GM13976 (cell line): ENCODE measurements around the gene DUOXA2.

Experiments used
- DNase-seq: peaks from one replicate; pipeline ENCODE4 v3.0.0; 2012; ENCODE audit warnings: low spot score
- CTCF ChIP-seq: IDR thresholded peaks from 2 replicates; pipeline ENCODE4 v1.5.1; 2012; ENCODE audit warnings: borderline replicate concordance, mild to moderate bottlenecking; ENCODE audit not compliant: insufficient read depth; ENCODE audit errors: extremely low read depth, missing control alignments, control extremely low read depth
- in situ Hi-C: fragments of 300-500 bp; cut with MboI; formaldehyde crosslinking; loops from one replicate; pipeline ENCODE4 v1.12.0; 2022; ENCODE audit warnings: low sequenced_read_pairs, mixed read lengths, inconsistent platforms; ENCODE audit not compliant: unreplicated experiment

Gene DUOXA2

DNA sequence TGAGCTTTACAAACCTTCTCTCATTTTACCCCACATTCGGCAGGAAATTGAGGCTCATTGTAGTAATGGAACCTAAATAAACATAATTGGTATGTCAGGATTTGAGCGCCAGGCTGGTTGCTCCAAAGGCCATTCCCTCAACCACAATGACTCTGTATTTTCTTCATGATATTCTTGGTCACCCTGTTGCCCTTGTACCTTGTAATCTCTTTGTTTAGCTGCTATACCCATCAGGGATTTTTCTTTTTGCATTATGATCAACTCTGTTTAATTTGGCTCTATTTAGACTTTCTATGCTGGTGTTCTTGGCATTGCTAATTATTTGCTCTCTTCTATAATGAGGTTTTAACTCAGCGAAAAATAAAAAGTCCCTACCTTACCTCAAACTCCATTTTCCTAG, 30.0 kb upstream of the DUOXA2 start:
- in situ Hi-C loops: no loop called here
- TF ChIP-seq CTCF: no peak
- no peak for DNase-seq

DNA sequence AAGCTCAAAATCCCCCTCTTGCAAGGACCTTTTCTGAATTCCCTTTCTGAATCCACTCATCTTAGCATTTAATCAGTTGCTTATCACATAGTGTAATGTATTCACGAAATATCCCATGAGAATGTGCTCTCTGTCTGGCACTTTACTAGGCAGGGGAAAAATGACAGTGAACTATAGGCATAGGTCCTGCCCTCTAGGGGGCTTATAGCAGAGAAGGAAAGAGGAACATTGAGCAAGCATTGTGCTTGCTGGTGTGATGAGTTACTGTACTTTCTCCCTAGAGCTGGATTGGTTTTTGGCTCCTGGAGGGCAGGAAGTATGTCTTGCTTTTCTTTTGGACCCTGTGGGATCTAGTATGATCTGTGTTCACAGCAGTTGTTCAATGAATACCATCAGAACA, 26.6 kb upstream of the DUOXA2 start:
- DNase-seq: no peak
- no peak for TF ChIP-seq CTCF
- in situ Hi-C loops: no loop called here

DNA sequence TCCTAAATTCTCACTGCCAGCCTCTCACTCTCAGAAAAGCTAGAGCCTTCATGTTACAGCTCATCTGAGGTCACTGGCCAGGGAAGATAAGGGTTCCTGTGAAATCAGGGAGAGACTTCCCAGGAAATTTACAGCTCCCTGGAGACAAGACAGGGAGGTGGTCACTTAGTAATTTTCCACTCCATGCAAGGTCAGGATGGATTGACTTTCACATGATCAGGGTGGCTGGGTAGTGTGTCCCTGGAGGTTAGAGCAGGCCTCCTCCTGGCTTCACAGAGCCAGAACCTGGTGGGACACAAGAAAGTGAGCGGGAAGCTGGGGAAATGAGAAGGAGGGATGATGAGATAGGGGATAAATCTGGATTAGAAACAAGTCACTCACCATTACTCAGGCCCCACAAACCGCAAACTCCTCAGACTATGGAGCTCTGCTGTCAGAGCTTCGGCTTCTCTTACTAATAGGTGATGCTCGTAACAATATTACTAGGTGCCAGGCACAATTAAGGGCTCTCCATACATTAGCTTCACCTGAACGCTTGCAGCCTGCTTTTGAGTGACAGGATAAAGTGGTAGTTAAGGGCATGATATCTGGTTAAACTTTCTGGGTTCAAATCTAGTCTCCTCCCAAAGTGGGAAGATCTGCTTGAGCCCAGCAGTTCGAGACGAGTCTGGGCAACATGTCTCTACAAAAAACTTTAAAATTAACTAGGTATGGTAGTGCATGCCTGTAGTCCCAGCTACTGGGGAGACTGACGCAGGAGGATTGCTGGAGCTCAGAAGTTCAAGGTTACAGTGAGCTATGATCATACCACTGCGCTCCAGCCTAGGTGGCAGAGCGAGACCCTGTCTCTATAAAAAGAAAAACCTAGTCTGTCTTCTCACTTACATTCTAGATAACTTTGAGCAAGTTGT, 25.1 kb upstream of the DUOXA2 start:
- no peak for DNase-seq
- in situ Hi-C loops: no loop called here
- TF ChIP-seq CTCF: no peak

GRCh38 chr15:45089712-45090373, 24.3 kb upstream of the DUOXA2 start:
- in situ Hi-C loops: no loop called here
- no peak for DNase-seq
- no peak for TF ChIP-seq CTCF

DNA sequence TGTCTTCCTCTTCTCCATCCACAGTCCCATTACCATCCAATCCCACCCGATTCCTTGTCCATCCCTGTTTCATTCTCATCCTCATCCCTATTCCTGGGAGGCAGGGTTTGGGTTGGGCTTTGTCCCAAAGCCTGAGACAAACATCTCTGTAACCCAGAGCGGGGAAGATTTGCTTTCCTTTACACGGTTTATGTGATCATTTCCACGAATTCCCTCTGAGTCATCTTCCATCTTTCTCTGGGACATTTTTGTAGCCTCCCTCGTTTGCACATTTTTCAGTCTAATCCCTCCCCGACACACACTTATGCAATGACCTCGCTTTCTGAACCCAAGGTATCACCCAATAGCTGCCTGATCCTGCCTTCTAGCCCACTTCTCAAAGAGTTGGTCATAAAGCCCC, 23.0 kb upstream of the DUOXA2 start:
- no peak for DNase-seq
- no peak for TF ChIP-seq CTCF
- in situ Hi-C loops: no loop called here

GRCh38 chr15:45091576-45091975, 22.6 kb upstream of the DUOXA2 start:
- no peak for DNase-seq
- no peak for TF ChIP-seq CTCF
- in situ Hi-C loops: no loop called here
